Measurements from ENCODE around the gene PQBP1. TPM values are rescaled to one million over a fixed set of nuclear protein-coding genes. Genes with fewer than 3 reads are reported as not detected.

PQBP1 gene
- total and polyA plus RNA-seq, 2 donors (not counting 1 experiment from before 2014, with no cell fraction given) = 89.9 to 128 TPM

DNA sequence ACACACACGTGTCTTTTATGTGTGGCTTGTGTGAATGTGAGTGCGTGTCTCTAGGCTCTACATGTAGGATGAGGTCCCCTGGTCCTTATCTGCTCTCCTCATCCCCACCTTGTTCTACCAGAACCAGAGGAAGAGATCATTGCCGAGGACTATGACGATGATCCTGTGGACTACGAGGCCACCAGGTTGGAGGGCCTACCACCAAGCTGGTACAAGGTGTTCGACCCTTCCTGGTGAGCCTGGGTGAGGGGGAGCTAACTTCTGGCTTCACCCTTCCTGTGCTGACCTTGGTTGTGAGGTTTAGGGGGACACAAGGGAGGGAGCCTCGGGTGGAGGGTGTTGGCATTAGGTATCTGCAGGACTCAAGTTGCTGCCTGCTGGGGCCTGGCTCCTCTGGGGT, 3.3 kb downstream of the PQBP1 start:
- DNase-seq = no peak
- Mint-ChIP-seq H3K27me3 (no peaks in the 10 kb centered on the region), H3K27ac (no peak overlapping the region), H3K9me3 (ENCODE audit: insufficient read depth) (no peaks in the 10 kb centered on the region), H3K4me1 (peaks cover 17% of the 10 kb centered on the region), H3K4me3 (no peak overlapping the region)
- no peak for ATAC-seq (ENCODE audit: low read depth)
- ChIA-PET CTCF (interaction anchor here (1.4 kb wide), 1 partner anchor 10 kb away, joined by 3 read pairs; no protein-coding TSS in a partner anchor), POLR2A (no interaction called here)
- no peak overlapping the region for H2AFZ ChIP-seq (ENCODE audit: insufficient read depth, low read depth, low read length, poor library complexity, severe bottlenecking)
- intact Hi-C loops (cut with micrococcal nuclease) = no loop called here
- H3K79me2 ChIP-seq (ENCODE audit: control insufficient read depth, insufficient read depth, low read length) = peaks cover 22% of the 10 kb centered on the region
- no peak overlapping the region for H3K9ac ChIP-seq (ENCODE audit: low read length)
- H3K36me3 ChIP-seq (replicated peaks in 1 of 2; ENCODE audit: control extremely low read depth in 1 of 2, control insufficient read depth in 1 of 2, extremely low read depth in 1 of 2, insufficient read depth in 2 of 2, low read length in 1 of 2) = peaks cover 2 to 24% of the 10 kb centered on the region in 2 experiments
- H3K27ac ChIP-seq (ENCODE audit: low read length in 2 of 2) = no peak overlapping the region
- H3K27me3 ChIP-seq (replicated peaks in 1 of 4; ENCODE audit: control extremely low read depth in 1 of 4, control insufficient read depth in 3 of 4, insufficient read depth in 4 of 4, low read length in 3 of 4) = no peaks in the 10 kb centered on the region
- H3K4me1 ChIP-seq (ENCODE audit: control insufficient read depth in 2 of 2, insufficient read depth in 2 of 2, low read length in 2 of 2) = peaks cover 12 to 20% of the 10 kb centered on the region in 2 donors
- H3K4me3 ChIP-seq (ENCODE audit: control extremely low read depth in 1 of 5, extremely low read depth in 1 of 5, insufficient read depth in 1 of 5, low read depth in 2 of 5, low read length in 4 of 5) = no peak overlapping the region
- TF ChIP-seq EZH2 (IDR thresholded peaks at IDR 0.05; ENCODE audit: borderline replicate concordance, insufficient read depth, low read depth, low read length, poor library complexity, severe bottlenecking) = no peak
- TF ChIP-seq, protein P1, sequence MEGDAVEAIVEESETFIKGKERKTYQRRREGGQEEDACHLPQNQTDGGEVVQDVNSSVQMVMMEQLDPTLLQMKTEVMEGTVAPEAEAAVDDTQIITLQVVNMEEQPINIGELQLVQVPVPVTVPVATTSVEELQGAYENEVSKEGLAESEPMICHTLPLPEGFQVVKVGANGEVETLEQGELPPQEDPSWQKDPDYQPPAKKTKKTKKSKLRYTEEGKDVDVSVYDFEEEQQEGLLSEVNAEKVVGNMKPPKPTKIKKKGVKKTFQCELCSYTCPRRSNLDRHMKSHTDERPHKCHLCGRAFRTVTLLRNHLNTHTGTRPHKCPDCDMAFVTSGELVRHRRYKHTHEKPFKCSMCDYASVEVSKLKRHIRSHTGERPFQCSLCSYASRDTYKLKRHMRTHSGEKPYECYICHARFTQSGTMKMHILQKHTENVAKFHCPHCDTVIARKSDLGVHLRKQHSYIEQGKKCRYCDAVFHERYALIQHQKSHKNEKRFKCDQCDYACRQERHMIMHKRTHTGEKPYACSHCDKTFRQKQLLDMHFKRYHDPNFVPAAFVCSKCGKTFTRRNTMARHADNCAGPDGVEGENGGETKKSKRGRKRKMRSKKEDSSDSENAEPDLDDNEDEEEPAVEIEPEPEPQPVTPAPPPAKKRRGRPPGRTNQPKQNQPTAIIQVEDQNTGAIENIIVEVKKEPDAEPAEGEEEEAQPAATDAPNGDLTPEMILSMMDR (IDR thresholded peaks at IDR 0.05) = no peak
- H3K4me2 ChIP-seq (replicated peaks; ENCODE audit: low read depth, low read length, poor library complexity, severe bottlenecking) = no peak overlapping the region
- no peaks in the 10 kb centered on the region for H3K9me3 ChIP-seq (ENCODE audit: control extremely low read depth in 1 of 3, control insufficient read depth in 2 of 3, insufficient read depth in 1 of 3, low read length in 2 of 3)
- WGBS (ENCODE audit: insufficient coverage) = no CpG with 5 or more reads among the region's 7 CpGs
- H4K20me1 ChIP-seq (ENCODE audit: control insufficient read depth, insufficient read depth, low read length, poor library complexity, severe bottlenecking) = peaks cover 8% of the 10 kb centered on the region

DNA sequence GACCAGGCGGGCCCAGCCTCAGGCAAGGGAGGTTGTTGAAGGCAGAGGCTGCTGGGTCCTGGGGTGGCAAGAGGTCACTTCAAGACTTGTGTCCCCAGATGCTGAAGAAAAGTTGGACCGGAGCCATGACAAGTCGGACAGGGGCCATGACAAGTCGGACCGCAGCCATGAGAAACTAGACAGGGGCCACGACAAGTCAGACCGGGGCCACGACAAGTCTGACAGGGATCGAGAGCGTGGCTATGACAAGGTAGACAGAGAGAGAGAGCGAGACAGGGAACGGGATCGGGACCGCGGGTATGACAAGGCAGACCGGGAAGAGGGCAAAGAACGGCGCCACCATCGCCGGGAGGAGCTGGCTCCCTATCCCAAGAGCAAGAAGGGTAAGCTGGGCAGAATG, 4.4 kb downstream of the PQBP1 start:
- no peak overlapping the region for H3K4me3 Mint-ChIP-seq
- H3K9ac ChIP-seq (ENCODE audit: low read length) = no peak overlapping the region
- ATAC-seq (ENCODE audit: low read depth) (no peak), DNase-seq (no peak)
- CTCF ChIA-PET = interaction anchor here (1.5 kb wide), 1 partner anchor 44 kb away, joined by 5 read pairs; no protein-coding TSS in a partner anchor
- H3K4me1 ChIP-seq (ENCODE audit: control insufficient read depth in 2 of 2, insufficient read depth in 2 of 2, low read length in 2 of 2) = peaks cover 7 to 14% of the 10 kb centered on the region in 2 donors
- no peaks in the 10 kb centered on the region for H3K27me3 ChIP-seq (replicated peaks in 1 of 4; ENCODE audit: control extremely low read depth in 1 of 4, control insufficient read depth in 3 of 4, insufficient read depth in 4 of 4, low read length in 3 of 4)
- peaks cover 12% of the 10 kb centered on the region for H3K4me1 Mint-ChIP-seq
- no peaks in the 10 kb centered on the region for H3K9me3 Mint-ChIP-seq (ENCODE audit: insufficient read depth)
- POLR2A ChIA-PET = no interaction called here
- H3K27me3 Mint-ChIP-seq = no peaks in the 10 kb centered on the region
- intact Hi-C loops (cut with micrococcal nuclease) = no loop called here
- no peaks in the 10 kb centered on the region for H3K9me3 ChIP-seq (ENCODE audit: control extremely low read depth in 1 of 3, control insufficient read depth in 2 of 3, insufficient read depth in 1 of 3, low read length in 2 of 3)
- H3K4me2 ChIP-seq (replicated peaks; ENCODE audit: low read depth, low read length, poor library complexity, severe bottlenecking) = no peak overlapping the region
- no peak for TF ChIP-seq EZH2 (IDR thresholded peaks at IDR 0.05; ENCODE audit: borderline replicate concordance, insufficient read depth, low read depth, low read length, poor library complexity, severe bottlenecking)
- TF ChIP-seq, protein P1 (IDR thresholded peaks at IDR 0.05) = no peak
- H3K4me3 ChIP-seq (ENCODE audit: control extremely low read depth in 1 of 5, extremely low read depth in 1 of 5, insufficient read depth in 1 of 5, low read depth in 2 of 5, low read length in 4 of 5) = no peak overlapping the region
- 98% methylated on average over 9 of the region's 20 CpGs for WGBS (ENCODE audit: insufficient coverage)
- no peak overlapping the region for H3K27ac ChIP-seq (ENCODE audit: low read length in 2 of 2)
- H2AFZ ChIP-seq (ENCODE audit: insufficient read depth, low read depth, low read length, poor library complexity, severe bottlenecking) = no peak overlapping the region
- H3K27ac Mint-ChIP-seq = peak overlapping the region; percentile 65
- H3K79me2 ChIP-seq (ENCODE audit: control insufficient read depth, insufficient read depth, low read length) = peaks cover 11% of the 10 kb centered on the region
- H3K36me3 ChIP-seq (replicated peaks in 1 of 2; ENCODE audit: control extremely low read depth in 1 of 2, control insufficient read depth in 1 of 2, extremely low read depth in 1 of 2, insufficient read depth in 2 of 2, low read length in 1 of 2) = peaks cover 2 to 24% of the 10 kb centered on the region in 2 experiments
- peaks cover 8% of the 10 kb centered on the region for H4K20me1 ChIP-seq (ENCODE audit: control insufficient read depth, insufficient read depth, low read length, poor library complexity, severe bottlenecking)
